SU-DHL-6 (cell line): ENCODE measurements around the gene DAGLB.

Experiments
- H2AFZ ChIP-seq: fragments of 200-600 bp; sonication (generic); 2 replicates; pipeline ENCODE4 v1.6.1; 2014; ENCODE audit warnings: low read depth, mild to moderate bottlenecking, moderate library complexity, mixed read lengths, antibody characterized with exemption, low read length; ENCODE audit not compliant: severe bottlenecking
- H3F3A ChIP-seq: fragments of 200-600 bp; shearing (Covaris generic); 2 replicates; pipeline ENCODE4 v1.6.0; 2016; ENCODE audit warnings: antibody characterized with exemption, mild to moderate bottlenecking; ENCODE audit not compliant: insufficient read depth
- H3K27ac ChIP-seq: fragments of 200-600 bp; sonication (generic); 2 replicates; pipeline ENCODE4 v1.5.1; 2016; ENCODE audit warnings: low read depth, mild to moderate bottlenecking, low read length, moderate library complexity, mixed read lengths
- H3K27me3 ChIP-seq: fragments of 200-600 bp; sonication (generic), shearing (Covaris generic); 2 replicates; pipeline ENCODE4 v1.6.0; 2014; ENCODE audit warnings: mild to moderate bottlenecking, low read length
- H3K36me3 ChIP-seq: fragments of 200-600 bp; sonication (generic); 2 replicates; pipeline ENCODE4 v1.6.1; 2014; ENCODE audit warnings: mild to moderate bottlenecking, low read length, mixed read lengths
- H3K4me2 ChIP-seq: fragments of 300-600, 200-600 bp; shearing (Covaris generic), sonication (generic); 2 replicates; pipeline ENCODE4 v1.6.0; 2014; ENCODE audit warnings: low read length, low read depth, mild to moderate bottlenecking; ENCODE audit not compliant: poor library complexity, severe bottlenecking
- H3K4me3 ChIP-seq: fragments of 200-600 bp; sonication (generic); 2 replicates; pipeline ENCODE4 v1.5.1; 2014; ENCODE audit warnings: antibody characterized with exemption, low read length, mild to moderate bottlenecking, mixed read lengths; ENCODE audit not compliant: insufficient read depth, poor library complexity, severe bottlenecking
- H3K79me2 ChIP-seq: fragments of 200-600 bp; sonication (generic); 2 replicates; pipeline ENCODE4 v1.6.1; 2014; ENCODE audit warnings: mild to moderate bottlenecking, low read length, moderate library complexity; ENCODE audit not compliant: insufficient read depth
- H3K9ac ChIP-seq: fragments of 200-600 bp; sonication (generic); 2 replicates; pipeline ENCODE4 v1.7.0; 2014; ENCODE audit warnings: mild to moderate bottlenecking, low read length
- H3K9me2 ChIP-seq: fragments of 200-600 bp; sonication (generic); replicated peaks from 2 replicates; pipeline ENCODE4 v1.6.1; 2014; ENCODE audit warnings: low read length; ENCODE audit not compliant: insufficient read depth
- H3K9me3 ChIP-seq: fragments of 200-600 bp; sonication (generic); 2 replicates; pipeline ENCODE4 v1.6.1; 2014; ENCODE audit warnings: low read length, mixed read lengths; ENCODE audit not compliant: insufficient read depth
- H4K20me1 ChIP-seq: fragments of 200-600 bp; sonication (generic); 2 replicates; pipeline ENCODE4 v1.6.1; 2014; ENCODE audit warnings: low read depth, mild to moderate bottlenecking, antibody characterized with exemption, low read length, moderate library complexity, mixed read lengths
- EZH2phosphoT487 ChIP-seq: fragments of 200-600 bp; sonication (generic), shearing (Covaris generic); conservative IDR thresholded peaks from 2 replicates; pipeline ENCODE4 v1.6.1; 2018; ENCODE audit warnings: mild to moderate bottlenecking, antibody characterized with exemption, low read length, moderate library complexity, mixed read lengths
- TF ChIP-seq, protein P1 (sequence below): fragments of 200-600 bp; sonication (generic); IDR thresholded peaks from one replicate; pipeline ENCODE4 v1.5.1; 2017; ENCODE audit warnings: antibody characterized with exemption, mild to moderate bottlenecking, low read length, moderate library complexity; ENCODE audit not compliant: insufficient read depth, poor library complexity, severe bottlenecking

The DAGLB gene

DNA sequence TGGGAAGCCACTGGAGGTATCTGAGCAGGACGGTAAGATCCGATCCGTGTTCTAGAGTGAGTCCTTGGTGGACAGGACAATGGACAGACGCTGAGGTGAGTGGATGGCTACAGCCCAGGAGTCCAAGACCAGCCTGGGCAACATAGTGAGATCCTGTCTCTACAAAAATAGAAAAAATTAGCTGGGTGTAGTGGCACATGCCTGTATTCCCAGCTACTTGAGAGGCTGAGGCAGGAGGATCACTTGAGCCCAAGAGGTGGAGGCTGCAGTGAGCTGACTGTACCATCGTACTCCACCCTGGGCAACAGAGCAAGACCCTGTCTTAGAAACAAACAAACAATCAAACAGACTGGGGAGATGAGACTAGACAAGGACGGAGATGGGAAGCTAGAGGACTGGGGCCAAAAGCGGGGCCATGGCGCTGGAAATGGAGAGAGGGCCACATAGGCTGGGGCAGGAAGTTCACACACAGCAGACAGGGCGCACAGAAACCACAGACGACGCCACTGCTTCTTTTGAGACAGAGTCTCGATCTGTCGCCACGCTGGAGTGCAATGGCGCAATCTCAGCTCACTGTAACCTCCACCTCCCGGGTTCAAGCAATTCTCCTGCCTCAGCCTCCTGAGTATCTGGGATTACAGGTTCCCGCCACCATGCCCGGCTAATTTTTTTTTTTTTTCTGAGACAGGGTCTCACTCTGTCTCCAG is 24.7 kb downstream of the DAGLB start:
- no peak overlapping the region for H2AFZ ChIP-seq
- H3K79me2 ChIP-seq, result no peaks in the 10 kb centered on the region
- H3K9me3 ChIP-seq, result no peaks in the 10 kb centered on the region
- H3K9me2 ChIP-seq, result no peaks in the 10 kb centered on the region
- H4K20me1 ChIP-seq, result no peaks in the 10 kb centered on the region
- H3K4me2 ChIP-seq, result no peak overlapping the region
- H3F3A ChIP-seq, result no peaks in the 10 kb centered on the region
- peaks cover 5% of the 10 kb centered on the region; the same call in 1 of the 2 replicates for H3K36me3 ChIP-seq
- no peak for TF ChIP-seq EZH2phosphoT487
- TF ChIP-seq, protein P1, sequence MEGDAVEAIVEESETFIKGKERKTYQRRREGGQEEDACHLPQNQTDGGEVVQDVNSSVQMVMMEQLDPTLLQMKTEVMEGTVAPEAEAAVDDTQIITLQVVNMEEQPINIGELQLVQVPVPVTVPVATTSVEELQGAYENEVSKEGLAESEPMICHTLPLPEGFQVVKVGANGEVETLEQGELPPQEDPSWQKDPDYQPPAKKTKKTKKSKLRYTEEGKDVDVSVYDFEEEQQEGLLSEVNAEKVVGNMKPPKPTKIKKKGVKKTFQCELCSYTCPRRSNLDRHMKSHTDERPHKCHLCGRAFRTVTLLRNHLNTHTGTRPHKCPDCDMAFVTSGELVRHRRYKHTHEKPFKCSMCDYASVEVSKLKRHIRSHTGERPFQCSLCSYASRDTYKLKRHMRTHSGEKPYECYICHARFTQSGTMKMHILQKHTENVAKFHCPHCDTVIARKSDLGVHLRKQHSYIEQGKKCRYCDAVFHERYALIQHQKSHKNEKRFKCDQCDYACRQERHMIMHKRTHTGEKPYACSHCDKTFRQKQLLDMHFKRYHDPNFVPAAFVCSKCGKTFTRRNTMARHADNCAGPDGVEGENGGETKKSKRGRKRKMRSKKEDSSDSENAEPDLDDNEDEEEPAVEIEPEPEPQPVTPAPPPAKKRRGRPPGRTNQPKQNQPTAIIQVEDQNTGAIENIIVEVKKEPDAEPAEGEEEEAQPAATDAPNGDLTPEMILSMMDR, result no peak
- H3K4me3 ChIP-seq, result no peak overlapping the region
- no peak overlapping the region for H3K9ac ChIP-seq
- H3K27ac ChIP-seq, result no peak overlapping the region
- H3K27me3 ChIP-seq, result no peaks in the 10 kb centered on the region

DNA sequence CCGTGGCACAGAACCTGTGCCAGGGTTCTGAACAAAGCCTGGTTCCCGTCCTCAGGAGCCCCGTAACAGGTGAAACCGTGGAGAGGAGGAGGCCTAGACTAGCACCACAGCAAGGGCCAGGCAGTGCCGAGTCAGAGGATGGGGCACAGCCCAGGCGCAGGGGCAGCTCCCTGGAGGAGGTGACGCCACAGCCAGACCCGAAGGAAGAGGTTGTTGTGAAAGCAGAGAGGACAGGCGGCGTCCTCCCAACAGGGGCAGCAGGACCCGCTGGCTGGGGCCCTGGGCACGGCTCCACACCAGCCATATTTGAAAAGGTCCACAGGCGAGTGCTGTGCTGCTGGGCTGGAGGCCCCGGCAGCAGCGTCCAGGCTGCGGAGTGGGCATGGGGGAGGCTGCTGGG is 25.7 kb downstream of the DAGLB start:
- H3K4me2 ChIP-seq, result no peak overlapping the region
- H3K4me3 ChIP-seq, result no peak overlapping the region
- H3F3A ChIP-seq, result no peaks in the 10 kb centered on the region
- H3K27ac ChIP-seq, result no peak overlapping the region
- no peaks in the 10 kb centered on the region for H3K9me3 ChIP-seq
- H3K27me3 ChIP-seq, result no peaks in the 10 kb centered on the region
- no peaks in the 10 kb centered on the region for H3K36me3 ChIP-seq
- no peaks in the 10 kb centered on the region for H4K20me1 ChIP-seq
- H3K9ac ChIP-seq, result no peak overlapping the region
- H3K9me2 ChIP-seq, result no peaks in the 10 kb centered on the region
- TF ChIP-seq, protein P1, result no peak
- TF ChIP-seq EZH2phosphoT487, result no peak
- no peak overlapping the region for H2AFZ ChIP-seq
- no peaks in the 10 kb centered on the region for H3K79me2 ChIP-seq

DNA sequence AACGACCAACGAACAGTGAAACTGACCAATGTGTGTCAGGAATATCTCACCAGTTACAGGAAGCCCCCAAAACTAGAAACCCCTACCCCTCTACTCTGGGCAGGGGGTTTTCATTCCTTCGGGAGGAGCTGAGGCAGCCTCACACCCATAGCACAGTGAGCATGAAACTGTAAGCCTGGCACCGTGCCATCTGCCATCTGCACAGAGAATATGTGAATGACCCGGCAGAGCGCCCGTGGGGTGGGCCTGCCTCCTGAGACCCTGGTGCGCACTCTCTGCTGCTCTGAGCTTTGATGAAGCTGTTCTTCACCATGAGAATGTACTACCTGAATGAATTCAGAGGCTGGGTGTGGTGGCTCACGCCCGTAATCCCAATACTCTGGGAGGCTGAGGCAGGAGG is 27.1 kb downstream of the DAGLB start:
- Histone ChIP-seq H2AFZ (no peak overlapping the region), H3K9me3 (no peaks in the 10 kb centered on the region), H3K27me3 (no peaks in the 10 kb centered on the region), H4K20me1 (no peaks in the 10 kb centered on the region), H3K36me3 (no peaks in the 10 kb centered on the region), H3K4me2 (no peak overlapping the region), H3F3A (no peaks in the 10 kb centered on the region), H3K9ac (no peak overlapping the region), H3K4me3 (no peak overlapping the region), H3K79me2 (no peaks in the 10 kb centered on the region), H3K27ac (no peak overlapping the region), H3K9me2 (no peaks in the 10 kb centered on the region)
- no peak for TF ChIP-seq EZH2phosphoT487
- TF ChIP-seq, protein P1, result no peak
